Keratinocyte (primary cell): ENCODE results near the gene KCNMA1. TPM values are rescaled to one million over a fixed set of nuclear protein-coding genes. Genes with fewer than 3 reads are reported as not detected.

Experiments used
- DNase-seq: peaks from one replicate; pipeline ENCODE4 v3.0.0-alpha.2; 2011; ENCODE audit warnings: low read depth, missing footprints, low spot score
- FAIRE-seq: peaks from 2 replicates; lab custom pipeline; 2011; peaks lifted over from hg19 to GRCh38; lab: Jason Lieb, UNC
- H2AFZ ChIP-seq: 2 replicates; pipeline ENCODE4 v1.6.0; 2012; ENCODE audit warnings: low read length, control low read depth, inconsistent platforms; ENCODE audit not compliant: control insufficient read depth
- H3K27ac ChIP-seq: 2 replicates; pipeline ENCODE4 v1.5.1; 2011; ENCODE audit warnings: low read length; ENCODE audit not compliant: control insufficient read depth, insufficient read depth
- H3K27me3 ChIP-seq: 3 replicates; pipeline ENCODE4 v1.6.0; 2011; ENCODE audit warnings: low read length; ENCODE audit not compliant: control insufficient read depth, insufficient read depth; ENCODE audit errors: extremely low read depth
- H3K36me3 ChIP-seq, 2 experiments: 2 replicates in 1 of 2; 3 replicates in 1 of 2; pipeline ENCODE4 v1.5.1; 2011; ENCODE audit warnings: low read length in 2 of 2, mild to moderate bottlenecking in 1 of 2; ENCODE audit not compliant: control insufficient read depth in 2 of 2, insufficient read depth in 2 of 2; ENCODE audit errors: extremely low read depth in 1 of 2
- H3K4me1 ChIP-seq: 3 replicates; pipeline ENCODE4 v1.5.1; 2011; ENCODE audit warnings: low read length; ENCODE audit not compliant: control insufficient read depth, insufficient read depth; ENCODE audit errors: extremely low read depth
- H3K4me2 ChIP-seq: 3 replicates; pipeline ENCODE4 v1.6.0; 2011; ENCODE audit warnings: low read depth, low read length; ENCODE audit not compliant: control insufficient read depth, insufficient read depth; ENCODE audit errors: extremely low read depth
- H3K4me3 ChIP-seq, 3 experiments: fragments of 200-600 bp in 1 of 3; sonication (generic) in 1 of 3; 2 replicates in 2 of 3; 3 replicates in 1 of 3; pipeline ENCODE4 v1.5.1; 2011 to 2016; ENCODE audit warnings: low read length in 3 of 3, mild to moderate bottlenecking in 3 of 3, control low read depth in 2 of 3, inconsistent platforms in 1 of 3, low read depth in 1 of 3, mixed read lengths in 1 of 3, mixed run types in 1 of 3, moderate library complexity in 1 of 3; ENCODE audit not compliant: control insufficient read depth in 2 of 3, insufficient read depth in 2 of 3; ENCODE audit errors: extremely low read depth in 1 of 3
- H3K79me2 ChIP-seq: 2 replicates; pipeline ENCODE4 v1.6.0; 2012; ENCODE audit warnings: low read length; ENCODE audit not compliant: control insufficient read depth, insufficient read depth
- H3K9ac ChIP-seq: 3 replicates; pipeline ENCODE4 v1.6.0; 2011; ENCODE audit warnings: low read length; ENCODE audit not compliant: control insufficient read depth, insufficient read depth; ENCODE audit errors: extremely low read depth
- H3K9me1 ChIP-seq: 3 replicates; pipeline ENCODE4 v1.6.0; 2011; ENCODE audit warnings: low read length; ENCODE audit not compliant: control insufficient read depth, insufficient read depth; ENCODE audit errors: extremely low read depth
- H3K9me3 ChIP-seq: 2 replicates; pipeline ENCODE4 v1.5.1; 2012; ENCODE audit warnings: low read depth, low read length; ENCODE audit not compliant: control insufficient read depth
- H4K20me1 ChIP-seq: 3 replicates; pipeline ENCODE4 v1.6.0; 2011; ENCODE audit warnings: low read length; ENCODE audit not compliant: control insufficient read depth, insufficient read depth; ENCODE audit errors: extremely low read depth
- EZH2 ChIP-seq: IDR thresholded peaks from one replicate; pipeline ENCODE4 v1.6.1; 2012; ENCODE audit warnings: inconsistent platforms, mild to moderate bottlenecking, low read length, moderate library complexity
- dilution Hi-C: fragments of 300-500 bp; cut with MboI; formaldehyde crosslinking; loops from one replicate; pipeline ENCODE4 v1.7.0; 2020; ENCODE audit warnings: low sequenced_read_pairs; ENCODE audit not compliant: extremely low pct_ligation_motif_present
- polyA plus RNA-seq, 5 experiments: library from polyadenylated mRNA; depleted of rRNA in 3 of 5; stranded (reverse) in 3 of 5; stranded (forward) in 1 of 5; unstranded in 1 of 5; fragments of >200 nt; gene quantifications; 1 replicate in 1 of 5; 2 replicates in 3 of 5; 3 replicates in 1 of 5; pipeline versions ENCODE4 v1.2.1 to v1.2.3, GENCODE V29; 2011 to 2012; ENCODE audit warnings: missing spikeins in 2 of 5, low read depth in 1 of 5, low replicate concordance in 1 of 5
- TF ChIP-seq, protein P1 (sequence below), 3 experiments: IDR thresholded peaks in 1 of 3; conservative IDR thresholded peaks in 1 of 3; optimal IDR thresholded peaks in 1 of 3; 2 replicates in 2 of 3; 3 replicates in 1 of 3; pipeline versions ENCODE3 to v1.5.1; 2011; ENCODE audit warnings: low read length in 3 of 3, mild to moderate bottlenecking in 3 of 3, moderate library complexity in 2 of 3, control low read depth in 1 of 3, inconsistent platforms in 1 of 3; ENCODE audit not compliant: insufficient read depth in 2 of 3; ENCODE audit errors: extremely low read depth in 1 of 3

The KCNMA1 gene
- polyA plus RNA-seq, 1 donor (not counting 4 experiments of a cell fraction or from before 2014, with no cell fraction given): 6.3 TPM

DNA sequence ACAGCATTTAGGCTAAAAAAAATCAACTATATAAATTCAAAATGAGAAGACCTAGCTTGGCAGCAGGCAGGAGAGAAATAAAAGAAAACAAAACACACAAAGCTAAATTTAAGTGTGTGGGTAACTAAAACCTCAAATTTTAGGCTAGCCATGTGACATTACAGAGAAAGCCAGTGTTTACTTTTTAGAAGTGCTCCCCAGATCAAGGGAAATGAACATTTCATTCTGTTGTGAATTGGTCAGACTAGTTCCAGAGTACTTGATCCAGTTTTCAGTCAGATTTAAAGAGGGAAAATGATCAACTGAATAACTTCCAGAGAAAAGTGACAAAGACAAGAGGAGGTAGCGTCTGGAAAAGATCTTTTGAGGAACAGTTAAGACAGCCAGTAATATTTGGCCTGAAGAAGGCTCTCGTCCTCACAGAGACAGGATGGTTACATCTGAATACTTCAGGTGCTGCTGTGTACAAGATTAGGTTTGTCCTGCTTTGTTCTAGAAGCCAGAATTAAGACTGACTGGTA is 563.4 kb downstream of the KCNMA1 start:
- DNase-seq (no peak), FAIRE-seq (no peak)
- no peak for TF ChIP-seq EZH2
- TF ChIP-seq, protein P1, sequence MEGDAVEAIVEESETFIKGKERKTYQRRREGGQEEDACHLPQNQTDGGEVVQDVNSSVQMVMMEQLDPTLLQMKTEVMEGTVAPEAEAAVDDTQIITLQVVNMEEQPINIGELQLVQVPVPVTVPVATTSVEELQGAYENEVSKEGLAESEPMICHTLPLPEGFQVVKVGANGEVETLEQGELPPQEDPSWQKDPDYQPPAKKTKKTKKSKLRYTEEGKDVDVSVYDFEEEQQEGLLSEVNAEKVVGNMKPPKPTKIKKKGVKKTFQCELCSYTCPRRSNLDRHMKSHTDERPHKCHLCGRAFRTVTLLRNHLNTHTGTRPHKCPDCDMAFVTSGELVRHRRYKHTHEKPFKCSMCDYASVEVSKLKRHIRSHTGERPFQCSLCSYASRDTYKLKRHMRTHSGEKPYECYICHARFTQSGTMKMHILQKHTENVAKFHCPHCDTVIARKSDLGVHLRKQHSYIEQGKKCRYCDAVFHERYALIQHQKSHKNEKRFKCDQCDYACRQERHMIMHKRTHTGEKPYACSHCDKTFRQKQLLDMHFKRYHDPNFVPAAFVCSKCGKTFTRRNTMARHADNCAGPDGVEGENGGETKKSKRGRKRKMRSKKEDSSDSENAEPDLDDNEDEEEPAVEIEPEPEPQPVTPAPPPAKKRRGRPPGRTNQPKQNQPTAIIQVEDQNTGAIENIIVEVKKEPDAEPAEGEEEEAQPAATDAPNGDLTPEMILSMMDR (optimal IDR thresholded peaks at IDR 0.05 in 1 of 3, IDR thresholded peaks at IDR 0.05 in 1 of 3, conservative IDR thresholded peaks at IDR 0.05 in 1 of 3; ENCODE audit: extremely low read depth in 1 of 3, insufficient read depth in 2 of 3, low read length in 3 of 3): no peak
- Histone ChIP-seq H3K9me1 (peaks cover 2% of the 10 kb centered on the region), H3K4me2 (no peak overlapping the region), H3K4me3 (no peak overlapping the region), H2AFZ (no peak overlapping the region), H3K79me2 (no peaks in the 10 kb centered on the region), H3K9ac (no peak overlapping the region), H3K4me1 (no peaks in the 10 kb centered on the region), H3K9me3 (no peaks in the 10 kb centered on the region), H3K36me3 (no peaks in the 10 kb centered on the region), H3K27me3 (no peaks in the 10 kb centered on the region), H4K20me1 (no peaks in the 10 kb centered on the region), H3K27ac (no peak overlapping the region)
- dilution Hi-C loops: no loop called here

DNA sequence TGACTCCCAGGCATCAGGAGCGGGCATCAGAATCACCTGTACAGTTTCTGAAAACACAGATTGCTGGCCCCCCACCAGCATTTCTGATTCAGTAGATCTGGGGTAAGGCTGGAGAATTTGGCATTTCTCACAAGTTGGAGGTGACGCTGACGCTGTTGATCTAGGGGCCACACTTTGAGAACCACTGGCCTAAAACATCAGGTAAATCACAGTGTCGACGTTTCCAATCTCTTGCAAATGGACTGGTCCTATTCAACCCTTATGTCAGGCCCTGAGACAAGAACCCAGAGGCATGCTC is 564.0 kb downstream of the KCNMA1 start:
- FAIRE-seq (no peak), DNase-seq (no peak)

More for the DNA sequence above, 564.0 kb downstream of the KCNMA1 start:
- no peaks in the 10 kb centered on the region for H3K4me1 ChIP-seq
- no peak overlapping the region for H3K27ac ChIP-seq
- H2AFZ ChIP-seq: no peak overlapping the region
- no peak overlapping the region for H3K4me3 ChIP-seq
- no peak overlapping the region for H3K4me2 ChIP-seq
- H3K9ac ChIP-seq: no peak overlapping the region
- H3K36me3 ChIP-seq: no peaks in the 10 kb centered on the region
- peaks cover 2% of the 10 kb centered on the region for H3K9me1 ChIP-seq
- H3K9me3 ChIP-seq: no peaks in the 10 kb centered on the region
- H4K20me1 ChIP-seq: no peaks in the 10 kb centered on the region
- dilution Hi-C loops: no loop called here
- H3K27me3 ChIP-seq: no peaks in the 10 kb centered on the region
- H3K79me2 ChIP-seq: no peaks in the 10 kb centered on the region
- no peak for TF ChIP-seq EZH2
- TF ChIP-seq, protein P1 (optimal IDR thresholded peaks at IDR 0.05 in 1 of 3, IDR thresholded peaks at IDR 0.05 in 1 of 3, conservative IDR thresholded peaks at IDR 0.05 in 1 of 3; ENCODE audit: extremely low read depth in 1 of 3, insufficient read depth in 2 of 3, low read length in 3 of 3): no peak
